Measurements from ENCODE around the gene CRLF1. TPM values are rescaled to one million over a fixed set of nuclear protein-coding genes. Genes with fewer than 3 reads are reported as not detected.

The CRLF1 gene
- polyA plus RNA-seq, 2 of the 4 experiments (the other 2 are of a cell fraction) = 0.37 to 2.5 TPM

- POLR2A ChIA-PET = no interaction called here
- H3K9me3 ChIP-seq = no peaks in the 10 kb centered on the region
- FAIRE-seq (no peak), DNase-seq (ENCODE audit: low read depth in 1 of 2, low spot score in 1 of 2) (no peak), ATAC-seq (no peak)
- CTCF ChIA-PET = no interaction called here
- no peaks in the 10 kb centered on the region for H3K4me1 ChIP-seq
- H3K4me2 ChIP-seq = no peak overlapping the region
- 74% methylated on average over 15 of the region's 17 CpGs for WGBS (ENCODE audit: missing lambda C conversion rate)
- no peak overlapping the region for H3K4me3 ChIP-seq
- TF ChIP-seq HEYL (CRISPR knock-in tag; IDR thresholded peaks at IDR 0.05) (no peak), RNF2 (IDR thresholded peaks at IDR 0.05; ENCODE audit: borderline replicate concordance, low read depth) (no peak), NPAS2 (CRISPR knock-in tag; IDR thresholded peaks at IDR 0.05; ENCODE audit: borderline replicate concordance) (no peak), ZC3H11A (IDR thresholded peaks at IDR 0.05) (no peak), FOSB (CRISPR knock-in tag; IDR thresholded peaks at IDR 0.05) (no peak)
- no peak overlapping the region for H3K27ac ChIP-seq
Observed at GRCh38 chr19:18650021-18650390, 43.4 kb upstream of the CRLF1 start.

- DNase-seq (ENCODE audit: low read depth in 1 of 2, low spot score in 1 of 2) = no peak
Observed at GRCh38 chr19:18649371-18650020, 42.9 kb upstream of the CRLF1 start.

More at GRCh38 chr19:18649371-18650020, 42.9 kb upstream of the CRLF1 start:
- Histone ChIP-seq H3K4me2 (no peak overlapping the region), H3K4me1 (no peaks in the 10 kb centered on the region), H3K27ac (no peak overlapping the region), H3K9me3 (no peaks in the 10 kb centered on the region), H3K4me3 (no peak overlapping the region)
- ChIA-PET POLR2A (no interaction called here), CTCF (interaction anchor here (0.6 kb wide), 1 partner anchor 23 kb away, joined by 3 read pairs; no protein-coding TSS in a partner anchor)
- 89% methylated on average over 24 of the region's 25 CpGs for WGBS (ENCODE audit: missing lambda C conversion rate)
- FAIRE-seq = no peak
- TF ChIP-seq ZNF302 (CRISPR knock-in tag; IDR thresholded peaks at IDR 0.05) (no peak), POLR2AphosphoS2 (conservative IDR thresholded peaks at IDR 0.05; ENCODE audit: low read length) (no peak), MAX (IDR thresholded peaks at IDR 0.05) (no peak), KDM1A (IDR thresholded peaks at IDR 0.05; ENCODE audit: low read depth) (no peak), ELK1 (IDR thresholded peaks at IDR 0.05; ENCODE audit: low read depth, low read length) (no peak), BHLHE40 (IDR thresholded peaks at IDR 0.05; ENCODE audit: low read depth, low read length) (no peak), POLR2A (IDR thresholded peaks at IDR 0.05; ENCODE audit: low read length) (no peak), RAD21 (conservative IDR thresholded peaks at IDR 0.05 in 1 of 2, IDR thresholded peaks at IDR 0.05 in 1 of 2) (no peak), SMC3 (IDR thresholded peaks at IDR 0.05) (no peak), HES2 (IDR thresholded peaks at IDR 0.05) (no peak), PBX3 (IDR thresholded peaks at IDR 0.05) (no peak), USF2 (IDR thresholded peaks at IDR 0.05) (no peak), MAZ (IDR thresholded peaks at IDR 0.05; ENCODE audit: borderline replicate concordance, low read depth, low read length) (no peak), BCL3 (IDR thresholded peaks at IDR 0.05) (no peak), MYC (IDR thresholded peaks at IDR 0.05; ENCODE audit: borderline replicate concordance, low read length) (no peak), JUN (IDR thresholded peaks at IDR 0.05) (no peak), REST (IDR thresholded peaks at IDR 0.05) (no peak), NFE2L2 (conservative IDR thresholded peaks at IDR 0.05; ENCODE audit: low read length) (no peak)
- no peak for ATAC-seq
